Muscle layer of duodenum (tissue), 2 donors: Measurements from ENCODE around the gene STARD8.

Experiments
- H3K27ac ChIP-seq: one replicate; pipeline ENCODE4 v1.7.0; 2013; ENCODE audit warnings: mild to moderate bottlenecking, low read length
- H3K27me3 ChIP-seq: one replicate; pipeline ENCODE4 v1.7.0; 2013; ENCODE audit warnings: low read depth, mild to moderate bottlenecking, control low read depth, low read length
- H3K36me3 ChIP-seq, 2 donors: one replicate each; pipeline ENCODE4 v1.7.0; 2013; ENCODE audit warnings: low read length in 2 of 2, control low read depth in 1 of 2, mild to moderate bottlenecking in 1 of 2; ENCODE audit not compliant: insufficient read depth in 2 of 2, control insufficient read depth in 1 of 2
- H3K4me1 ChIP-seq, 2 donors: one replicate each; pipeline ENCODE4 v1.7.0; 2013; ENCODE audit warnings: low read length in 2 of 2, mild to moderate bottlenecking in 2 of 2, control low read depth in 1 of 2, moderate library complexity in 1 of 2; ENCODE audit not compliant: insufficient read depth in 2 of 2, control insufficient read depth in 1 of 2
- H3K4me3 ChIP-seq, 2 donors: one replicate each; pipeline ENCODE4 v1.7.0; 2013; ENCODE audit warnings: low read length in 2 of 2, low read depth in 1 of 2, mild to moderate bottlenecking in 1 of 2
- H3K9me3 ChIP-seq, 2 donors: one replicate each; pipeline ENCODE4 v1.7.0; 2013; ENCODE audit warnings: low read length in 2 of 2, control low read depth in 1 of 2, mild to moderate bottlenecking in 1 of 2; ENCODE audit not compliant: control insufficient read depth in 1 of 2
- donor health status: healthy.

The STARD8 gene

DNA sequence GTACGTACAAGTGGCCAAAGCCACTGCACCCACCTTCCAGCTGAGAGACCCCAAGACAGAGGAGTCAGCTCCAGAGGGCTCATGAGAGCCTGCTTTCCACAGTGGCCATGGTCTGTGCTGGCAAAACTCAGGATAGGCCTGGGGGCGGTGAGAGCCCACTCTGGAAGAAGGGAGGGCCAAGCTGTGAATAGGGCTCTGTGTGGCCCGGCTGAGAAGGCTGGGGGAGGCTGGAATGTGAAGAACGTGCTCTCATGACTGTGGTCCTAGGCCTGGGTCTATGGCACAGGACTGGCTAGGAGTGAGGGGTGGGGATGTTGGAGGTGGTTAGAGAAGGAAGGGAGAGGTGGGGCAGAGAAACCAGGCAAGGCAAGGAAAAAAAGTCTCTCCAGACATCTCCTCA, 13.3 kb downstream of the STARD8 start:
- Histone ChIP-seq H3K4me1 (no peaks in the 10 kb centered on the region), H3K9me3 (no peaks in the 10 kb centered on the region), H3K27me3 (no peaks in the 10 kb centered on the region), H3K4me3 (no peak overlapping the region), H3K36me3 (no peaks in the 10 kb centered on the region), H3K27ac (no peak overlapping the region)

DNA sequence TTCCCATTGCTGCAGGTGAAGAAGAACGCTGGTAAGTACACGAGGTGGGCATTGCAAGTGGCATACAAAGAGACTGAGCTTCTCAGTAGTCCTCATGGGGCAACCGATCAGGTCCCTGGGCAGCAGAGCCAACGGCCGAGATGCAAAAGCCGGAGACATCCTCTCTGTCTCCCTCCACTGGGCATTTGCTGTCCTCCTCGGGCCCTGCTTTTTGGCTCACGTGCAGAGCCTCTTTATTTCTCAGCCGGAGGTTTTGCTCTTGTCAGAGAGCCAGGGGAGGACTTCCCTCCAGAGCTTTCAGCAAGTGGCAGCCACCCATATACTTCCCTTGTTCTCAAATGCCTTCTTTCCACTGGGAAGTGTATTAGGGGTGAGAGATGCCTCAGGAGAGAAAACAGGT, 18.0 kb downstream of the STARD8 start:
- H3K36me3 ChIP-seq, result no peaks in the 10 kb centered on the region
- H3K27me3 ChIP-seq, result no peaks in the 10 kb centered on the region
- H3K27ac ChIP-seq, result no peak overlapping the region
- no peaks in the 10 kb centered on the region for H3K9me3 ChIP-seq
- no peaks in the 10 kb centered on the region for H3K4me1 ChIP-seq
- H3K4me3 ChIP-seq, result no peak overlapping the region

GRCh38 chrX:68666580-68666979, 19.1 kb downstream of the STARD8 start:
- Histone ChIP-seq H3K27ac (peak overlapping the region; percentile 39), H3K4me3 (no peak overlapping the region), H3K4me1 (no peaks in the 10 kb centered on the region), H3K9me3 (no peaks in the 10 kb centered on the region), H3K27me3 (no peaks in the 10 kb centered on the region), H3K36me3 (no peaks in the 10 kb centered on the region)

- Histone ChIP-seq H3K9me3 (no peaks in the 10 kb centered on the region), H3K4me1 (no peaks in the 10 kb centered on the region), H3K27me3 (no peaks in the 10 kb centered on the region), H3K36me3 (no peaks in the 10 kb centered on the region), H3K27ac (no peak overlapping the region), H3K4me3 (no peak overlapping the region)
These were observed 21.8 kb downstream of the STARD8 start for GRCh38 chrX:68669094-68669860.

DNA sequence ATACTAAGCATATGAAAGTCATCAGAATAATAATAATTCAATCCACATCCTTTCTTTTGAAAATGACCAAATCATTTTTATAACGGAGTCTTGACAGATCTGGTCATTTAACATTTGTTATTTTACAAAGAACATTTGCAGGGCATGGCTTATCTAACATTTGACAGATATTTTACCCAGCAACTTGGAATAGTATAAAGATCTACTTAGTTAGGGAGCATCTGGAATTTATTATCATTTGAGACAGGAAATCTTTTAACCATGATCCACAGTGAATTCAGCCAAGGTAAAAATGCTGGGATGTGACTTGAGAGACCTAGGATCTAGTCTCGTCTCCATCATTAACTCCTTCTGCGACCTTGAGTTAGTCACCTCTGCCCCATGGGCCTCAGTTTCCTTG, 22.4 kb downstream of the STARD8 start:
- no peaks in the 10 kb centered on the region for H3K9me3 ChIP-seq
- no peak overlapping the region for H3K4me3 ChIP-seq
- H3K36me3 ChIP-seq, result no peaks in the 10 kb centered on the region
- H3K27ac ChIP-seq, result no peak overlapping the region
- no peaks in the 10 kb centered on the region for H3K4me1 ChIP-seq
- no peaks in the 10 kb centered on the region for H3K27me3 ChIP-seq

DNA sequence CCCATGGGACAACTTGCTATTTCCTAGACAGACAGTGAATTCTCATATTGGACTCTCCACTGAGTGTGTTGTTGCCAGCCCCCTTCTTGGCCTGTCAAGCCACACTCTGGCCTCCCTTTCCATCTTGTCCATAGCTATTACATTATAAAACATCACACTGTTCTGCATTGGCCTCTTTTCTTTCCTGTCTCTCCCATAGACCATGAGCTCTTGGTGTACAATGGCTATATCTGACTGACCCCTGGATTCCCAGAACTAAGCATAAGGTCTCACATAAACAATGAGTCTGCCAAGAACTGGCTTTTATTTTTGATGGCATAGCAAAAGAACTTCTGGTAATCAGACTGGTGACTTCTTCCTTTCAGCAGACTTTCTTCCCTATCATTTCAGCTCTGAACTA, 23.8 kb downstream of the STARD8 start:
- Histone ChIP-seq H3K9me3 (no peaks in the 10 kb centered on the region), H3K4me3 (no peak overlapping the region), H3K27me3 (no peaks in the 10 kb centered on the region), H3K27ac (no peak overlapping the region), H3K36me3 (no peaks in the 10 kb centered on the region), H3K4me1 (no peaks in the 10 kb centered on the region)

GRCh38 chrX:68672581-68673318, 25.3 kb downstream of the STARD8 start:
- Histone ChIP-seq H3K27ac (peak overlapping the region; percentile 8), H3K27me3 (no peaks in the 10 kb centered on the region), H3K4me1 (no peaks in the 10 kb centered on the region), H3K36me3 (no peaks in the 10 kb centered on the region), H3K9me3 (no peaks in the 10 kb centered on the region), H3K4me3 (no peak overlapping the region)

DNA sequence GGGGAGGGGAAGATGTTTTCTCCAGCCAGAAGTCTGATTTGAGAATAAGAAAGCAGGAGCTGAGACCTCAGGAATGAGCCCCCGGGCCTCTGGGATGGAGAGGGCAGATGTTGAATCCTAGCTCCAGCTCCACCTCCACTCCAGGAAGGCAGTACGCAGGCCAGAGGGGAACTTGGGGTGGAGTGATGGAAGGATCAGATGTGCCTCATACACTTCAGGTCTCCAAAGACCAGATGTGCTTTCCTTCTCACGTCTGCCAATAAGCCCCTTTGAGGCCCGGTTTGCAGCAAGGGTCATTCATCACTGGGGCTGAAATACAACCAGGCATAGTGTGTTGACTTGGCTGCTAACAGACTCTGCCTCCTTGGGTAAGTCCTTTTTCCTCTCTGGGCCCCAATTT, 28.1 kb downstream of the STARD8 start:
- no peak overlapping the region for H3K4me3 ChIP-seq
- H3K4me1 ChIP-seq, result no peaks in the 10 kb centered on the region
- H3K9me3 ChIP-seq, result no peaks in the 10 kb centered on the region
- no peak overlapping the region for H3K27ac ChIP-seq
- H3K36me3 ChIP-seq, result no peaks in the 10 kb centered on the region
- no peaks in the 10 kb centered on the region for H3K27me3 ChIP-seq

GRCh38 chrX:68676335-68676734, 28.9 kb downstream of the STARD8 start:
- no peaks in the 10 kb centered on the region for H3K36me3 ChIP-seq
- no peaks in the 10 kb centered on the region for H3K9me3 ChIP-seq
- no peak overlapping the region for H3K27ac ChIP-seq
- no peak overlapping the region for H3K4me3 ChIP-seq
- no peaks in the 10 kb centered on the region for H3K27me3 ChIP-seq
- H3K4me1 ChIP-seq, result no peaks in the 10 kb centered on the region

- no peaks in the 10 kb centered on the region for H3K4me1 ChIP-seq
- no peak overlapping the region for H3K4me3 ChIP-seq
- no peaks in the 10 kb centered on the region for H3K36me3 ChIP-seq
- no peaks in the 10 kb centered on the region for H3K27me3 ChIP-seq
- H3K27ac ChIP-seq, result no peak overlapping the region
- no peaks in the 10 kb centered on the region for H3K9me3 ChIP-seq
These were observed 30.5 kb downstream of the STARD8 start for GRCh38 chrX:68677998-68678397.

DNA sequence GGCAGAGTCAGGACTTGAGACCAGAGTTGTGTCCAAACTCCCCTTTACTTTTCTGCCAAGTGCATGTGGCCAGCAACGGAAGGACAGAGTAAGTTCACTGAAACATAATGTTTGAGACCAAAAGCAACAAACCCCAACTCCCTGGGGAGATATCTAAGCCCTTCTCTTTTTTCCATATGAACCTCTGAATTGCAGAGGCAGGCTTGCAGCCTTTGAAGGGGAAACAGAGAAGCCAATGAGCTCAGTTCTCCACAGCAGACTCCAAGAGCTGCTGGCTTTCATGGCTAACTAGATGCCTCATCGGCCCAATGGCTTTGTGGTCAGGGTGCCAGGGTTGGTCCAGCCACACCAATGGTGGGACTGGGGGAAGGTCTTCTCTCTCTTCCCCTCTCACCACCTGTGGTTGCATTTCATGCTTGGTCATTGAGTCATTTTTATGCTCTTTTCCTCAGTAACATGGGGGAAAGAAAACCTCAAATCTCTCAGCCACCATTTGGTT, 34.0 kb downstream of the STARD8 start:
- H3K4me3 ChIP-seq, result no peak overlapping the region
- no peak overlapping the region for H3K27ac ChIP-seq
- no peaks in the 10 kb centered on the region for H3K36me3 ChIP-seq
- H3K27me3 ChIP-seq, result no peaks in the 10 kb centered on the region
- H3K4me1 ChIP-seq, result no peaks in the 10 kb centered on the region
- H3K9me3 ChIP-seq, result no peaks in the 10 kb centered on the region
